Glomerular visceral epithelial cell (primary cell): ENCODE results near the gene GRK2.

Source experiments
- DNase-seq: peaks from one replicate; pipeline ENCODE4 v3.0.0-alpha.2; 2016; ENCODE audit errors: extremely low spot score

The GRK2 gene

GRCh38 chr11:67253872-67254624, 12.2 kb upstream of the GRK2 start:
- no peak for DNase-seq

- DNase-seq = no peak
These were observed 11.5 kb upstream of the GRK2 start for GRCh38 chr11:67254798-67255197.

- DNase-seq = no peak
These were observed 10.9 kb upstream of the GRK2 start for GRCh38 chr11:67255353-67255752.

GRCh38 chr11:67255864-67256263, 10.4 kb upstream of the GRK2 start:
- no peak for DNase-seq

- no peak for DNase-seq
These were observed 9.7 kb upstream of the GRK2 start for GRCh38 chr11:67256477-67257135.

- no peak for DNase-seq
These were observed 5.9 kb upstream of the GRK2 start for GRCh38 chr11:67260406-67260805.

- peak; percentile 67 for DNase-seq
These were observed 5.2 kb upstream of the GRK2 start for GRCh38 chr11:67260885-67261639.

GRCh38 chr11:67261640-67261945, 4.7 kb upstream of the GRK2 start:
- DNase-seq = no peak

GRCh38 chr11:67261946-67262681, 4.2 kb upstream of the GRK2 start:
- no peak for DNase-seq

- DNase-seq = peak; percentile 79
These were observed 3.3 kb upstream of the GRK2 start for GRCh38 chr11:67262731-67263675.

- no peak for DNase-seq
These were observed 2.0 kb upstream of the GRK2 start for GRCh38 chr11:67264260-67264659.

- DNase-seq = no peak
These were observed 1.2 kb upstream of the GRK2 start for GRCh38 chr11:67264877-67265632.

GRCh38 chr11:67265633-67266448, 432 bp upstream of the GRK2 start:
- peak; percentile 75 for DNase-seq

- peak; percentile 13 for DNase-seq
These were observed 1.2 kb downstream of the GRK2 start for GRCh38 chr11:67267188-67268080.

- DNase-seq = no peak
These were observed 2.0 kb downstream of the GRK2 start for GRCh38 chr11:67268081-67268961.

GRCh38 chr11:67268962-67269268, 2.6 kb downstream of the GRK2 start:
- DNase-seq = no peak

GRCh38 chr11:67269401-67270255, 3.4 kb downstream of the GRK2 start:
- DNase-seq = no peak
